ENCODE measurements around the gene MAP4K3.

Gene MAP4K3

DNA sequence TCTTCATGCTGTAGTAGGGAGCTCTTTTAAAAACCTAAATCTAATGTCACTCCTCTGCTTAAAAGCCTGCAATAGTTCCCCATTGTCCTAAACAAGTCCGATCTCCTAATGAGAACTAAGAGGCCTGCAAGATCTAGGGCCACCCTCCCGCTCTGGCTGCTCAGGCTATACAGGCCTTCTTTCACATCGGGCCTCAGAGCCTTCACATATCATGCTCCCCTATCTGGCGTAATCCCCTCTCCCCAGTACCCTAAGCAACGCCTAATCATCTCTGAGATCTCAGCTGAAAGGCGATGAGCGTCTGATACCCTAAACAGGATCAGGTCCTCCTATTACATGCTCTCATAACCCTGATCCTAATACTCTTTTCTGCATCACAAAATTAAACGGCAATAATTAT is 1.9 kb downstream of the MAP4K3 start (continued):
- TF ChIP-seq, protein P1, sequence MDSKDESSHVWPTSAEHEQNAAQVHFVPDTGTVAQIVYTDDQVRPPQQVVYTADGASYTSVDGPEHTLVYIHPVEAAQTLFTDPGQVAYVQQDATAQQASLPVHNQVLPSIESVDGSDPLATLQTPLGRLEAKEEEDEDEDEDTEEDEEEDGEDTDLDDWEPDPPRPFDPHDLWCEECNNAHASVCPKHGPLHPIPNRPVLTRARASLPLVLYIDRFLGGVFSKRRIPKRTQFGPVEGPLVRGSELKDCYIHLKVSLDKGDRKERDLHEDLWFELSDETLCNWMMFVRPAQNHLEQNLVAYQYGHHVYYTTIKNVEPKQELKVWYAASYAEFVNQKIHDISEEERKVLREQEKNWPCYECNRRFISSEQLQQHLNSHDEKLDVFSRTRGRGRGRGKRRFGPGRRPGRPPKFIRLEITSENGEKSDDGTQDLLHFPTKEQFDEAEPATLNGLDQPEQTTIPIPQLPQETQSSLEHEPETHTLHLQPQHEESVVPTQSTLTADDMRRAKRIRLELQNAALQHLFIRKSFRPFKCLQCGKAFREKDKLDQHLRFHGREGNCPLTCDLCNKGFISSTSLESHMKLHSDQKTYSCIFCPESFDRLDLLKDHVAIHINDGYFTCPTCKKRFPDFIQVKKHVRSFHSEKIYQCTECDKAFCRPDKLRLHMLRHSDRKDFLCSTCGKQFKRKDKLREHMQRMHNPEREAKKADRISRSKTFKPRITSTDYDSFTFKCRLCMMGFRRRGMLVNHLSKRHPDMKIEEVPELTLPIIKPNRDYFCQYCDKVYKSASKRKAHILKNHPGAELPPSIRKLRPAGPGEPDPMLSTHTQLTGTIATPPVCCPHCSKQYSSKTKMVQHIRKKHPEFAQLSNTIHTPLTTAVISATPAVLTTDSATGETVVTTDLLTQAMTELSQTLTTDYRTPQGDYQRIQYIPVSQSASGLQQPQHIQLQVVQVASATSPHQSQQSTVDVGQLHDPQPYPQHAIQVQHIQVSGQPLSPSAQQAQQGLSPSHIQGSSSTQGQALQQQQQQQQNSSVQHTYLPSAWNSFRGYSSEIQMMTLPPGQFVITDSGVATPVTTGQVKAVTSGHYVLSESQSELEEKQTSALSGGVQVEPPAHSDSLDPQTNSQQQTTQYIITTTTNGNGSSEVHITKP (tag by site-specific recombination; IDR thresholded peaks at IDR 0.05) = peak; percentile 53
- TF ChIP-seq ZFP3 (tag by site-specific recombination; IDR thresholded peaks at IDR 0.05; ENCODE audit: low read depth) (no peak), ZNF791 (tag by site-specific recombination; IDR thresholded peaks at IDR 0.05) (no peak), BCL11A (tag by site-specific recombination; IDR thresholded peaks at IDR 0.05; ENCODE audit: low read depth) (no peak), ZNF211 (tag by site-specific recombination; IDR thresholded peaks at IDR 0.05; ENCODE audit: low read depth) (no peak)

DNA sequence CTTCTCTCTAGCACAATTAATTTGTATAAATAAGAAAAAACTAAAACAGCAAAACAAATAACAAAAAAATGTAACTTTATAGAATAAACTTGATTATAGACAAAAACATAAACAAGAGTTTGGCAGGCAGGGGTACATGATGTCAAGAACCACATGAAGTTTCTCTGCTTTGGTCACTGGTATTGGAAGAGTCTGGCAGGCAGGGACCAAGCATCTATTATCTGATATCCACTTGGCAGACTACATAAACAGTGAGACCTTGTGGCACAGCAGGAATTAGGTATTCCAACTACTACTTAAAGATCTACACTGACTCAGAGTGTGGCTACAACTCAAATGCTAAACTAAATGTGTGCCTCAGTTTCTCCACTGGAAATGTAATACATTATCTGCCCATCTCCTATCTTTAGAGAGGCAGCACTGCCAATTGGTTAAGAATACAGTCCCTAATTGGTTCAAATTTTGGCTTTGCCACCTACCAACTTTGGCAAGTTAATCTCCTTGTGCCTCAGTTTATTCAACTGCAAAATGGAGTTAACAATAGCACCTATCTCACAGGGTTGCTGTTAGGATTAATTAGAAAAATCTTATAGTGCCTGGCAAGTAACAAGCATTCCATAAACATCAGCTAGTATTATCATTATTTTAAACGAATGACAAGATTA is 2.7 kb downstream of the MAP4K3 start:
- 0 out of 2 replicates have a peak, but pooled peaks have one; percentile 18 for TF ChIP-seq ZBTB20 (tag by site-specific recombination; IDR thresholded peaks at IDR 0.05)
- no peak for TF ChIP-seq REPIN1 (tag by site-specific recombination; IDR thresholded peaks at IDR 0.05; ENCODE audit: low read depth)
- peak; percentile 62 for TF ChIP-seq ZBTB17 (tag by site-specific recombination; IDR thresholded peaks at IDR 0.05)
- TF ChIP-seq, protein P2, sequence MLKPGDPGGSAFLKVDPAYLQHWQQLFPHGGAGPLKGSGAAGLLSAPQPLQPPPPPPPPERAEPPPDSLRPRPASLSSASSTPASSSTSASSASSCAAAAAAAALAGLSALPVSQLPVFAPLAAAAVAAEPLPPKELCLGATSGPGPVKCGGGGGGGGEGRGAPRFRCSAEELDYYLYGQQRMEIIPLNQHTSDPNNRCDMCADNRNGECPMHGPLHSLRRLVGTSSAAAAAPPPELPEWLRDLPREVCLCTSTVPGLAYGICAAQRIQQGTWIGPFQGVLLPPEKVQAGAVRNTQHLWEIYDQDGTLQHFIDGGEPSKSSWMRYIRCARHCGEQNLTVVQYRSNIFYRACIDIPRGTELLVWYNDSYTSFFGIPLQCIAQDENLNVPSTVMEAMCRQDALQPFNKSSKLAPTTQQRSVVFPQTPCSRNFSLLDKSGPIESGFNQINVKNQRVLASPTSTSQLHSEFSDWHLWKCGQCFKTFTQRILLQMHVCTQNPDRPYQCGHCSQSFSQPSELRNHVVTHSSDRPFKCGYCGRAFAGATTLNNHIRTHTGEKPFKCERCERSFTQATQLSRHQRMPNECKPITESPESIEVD (tag by site-specific recombination; IDR thresholded peaks at IDR 0.05) = 0 out of 2 replicates have a peak, but pooled peaks have one; percentile 26
- Histone ChIP-seq H3K36me3 (ENCODE audit: control insufficient read depth in 2 of 2, insufficient read depth in 1 of 2, low read length in 2 of 2) (no peaks in the 10 kb centered on the region), H3K4me3 (ENCODE audit: low read depth, low read length) (no peak overlapping the region), H3K9me3 (ENCODE audit: control insufficient read depth, insufficient read depth, low read depth, low read length) (no peaks in the 10 kb centered on the region), H3K4me1 (ENCODE audit: control insufficient read depth, insufficient read depth, low read length) (peaks cover 42% of the 10 kb centered on the region), H3K27ac (ENCODE audit: extremely low read depth, low read depth, low read length) (no peak overlapping the region)
- ChIA-PET CTCF (no interaction called here), POLR2A (no interaction called here)

- Histone ChIP-seq H3K9me3 (ENCODE audit: control insufficient read depth, insufficient read depth, low read depth, low read length) (no peaks in the 10 kb centered on the region), H3K36me3 (ENCODE audit: control insufficient read depth in 2 of 2, insufficient read depth in 1 of 2, low read length in 2 of 2) (no peaks in the 10 kb centered on the region), H3K27ac (ENCODE audit: extremely low read depth, low read depth, low read length) (no peak overlapping the region), H3K4me3 (ENCODE audit: low read depth, low read length) (no peak overlapping the region), H3K4me1 (ENCODE audit: control insufficient read depth, insufficient read depth, low read length) (peaks cover 36% of the 10 kb centered on the region)
- TF ChIP-seq ZNF335 (tag by site-specific recombination; conservative IDR thresholded peaks at IDR 0.05) (peak; percentile 35; the same call in 1 of the 2 replicates), ZNF121 (tag by site-specific recombination; IDR thresholded peaks at IDR 0.05) (no peak)
- TF ChIP-seq, protein P2 (tag by site-specific recombination; IDR thresholded peaks at IDR 0.05) = peak; percentile 5; the same call in 1 of the 2 replicates
- CTCF ChIA-PET = interaction anchor here (1.0 to 1.1 kb wide), 2 partner anchors 8 to 57 kb away, joined by 3 to 4 read pairs; no protein-coding TSS in a partner anchor
- POLR2A ChIA-PET = no interaction called here
Measured at GRCh38 chr2:39433586-39434195, 3.4 kb downstream of the MAP4K3 start.
